ENCODE data around the gene MICU1.
A peak's percentile ranks its signal among the peaks of the same experiment; 100 is the strongest.
"Not testable (repeated sequence)": the region's sequence is repeated elsewhere in the genome, so short reads cannot be mapped to it uniquely, and the experiment has no call there.

Gene MICU1

DNA sequence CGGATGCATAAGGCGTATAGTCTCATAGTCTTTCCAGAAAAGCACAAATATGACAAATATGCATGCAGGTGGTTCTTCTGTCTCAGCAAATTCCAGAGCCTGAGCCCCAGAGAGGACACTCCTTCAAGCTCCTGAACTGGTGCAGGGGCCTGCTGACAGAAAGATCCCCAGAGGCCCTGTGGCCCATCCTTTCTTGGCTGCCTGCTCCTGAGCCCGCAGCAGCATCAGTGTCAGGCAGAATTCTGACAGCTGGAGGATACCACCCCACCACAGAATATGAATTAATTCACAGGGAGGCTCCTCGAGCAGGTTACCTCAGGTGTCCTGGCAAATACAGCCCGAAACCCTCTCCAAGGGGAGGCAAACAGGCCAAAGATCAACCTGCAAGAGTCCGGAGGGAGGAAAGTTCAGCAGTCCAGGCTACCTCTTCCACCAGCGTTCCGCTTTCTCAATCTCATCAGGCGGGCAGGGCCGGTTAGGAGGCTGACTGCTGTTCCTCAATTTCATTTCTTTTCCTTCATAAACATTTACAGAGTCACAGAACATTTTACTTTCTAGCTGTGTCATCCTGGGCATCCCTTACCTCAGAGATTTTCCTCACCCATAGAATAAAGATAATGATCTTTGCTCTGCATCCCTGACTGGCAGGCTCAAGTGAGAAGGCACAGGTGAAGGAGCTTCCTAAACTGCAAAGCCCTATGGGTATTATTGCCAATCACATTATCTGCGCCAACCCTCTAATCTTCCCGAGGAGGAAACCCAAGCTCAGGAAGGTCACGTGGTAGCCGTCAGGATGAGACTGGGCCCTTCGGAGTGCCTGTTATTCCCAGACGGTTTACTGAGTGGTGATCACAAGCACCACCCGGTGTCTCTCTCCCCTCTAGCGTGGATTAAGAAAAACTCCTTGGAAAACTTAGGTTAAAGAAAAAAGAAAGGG lies 272.6 kb downstream of the MICU1 start:
- Histone ChIP-seq H3K4me1 (ENCODE audit: control insufficient read depth, low read depth, low read length) (peaks cover 10% of the 10 kb centered on the region), H3K36me3 (ENCODE audit: control insufficient read depth, low read depth, low read length) (peaks cover 8% of the 10 kb centered on the region), H3K9me3 (ENCODE audit: control insufficient read depth, low read depth, low read length) (no peaks in the 10 kb centered on the region), H3K4me3 (ENCODE audit: low read length) (peak overlapping the region; percentile 100), H3K27ac (ENCODE audit: low read length) (no peak overlapping the region), H3K9ac (ENCODE audit: low read length) (peak overlapping the region; percentile 99), H3K27me3 (ENCODE audit: control insufficient read depth, insufficient read depth, low read length) (no peaks in the 10 kb centered on the region)

DNA sequence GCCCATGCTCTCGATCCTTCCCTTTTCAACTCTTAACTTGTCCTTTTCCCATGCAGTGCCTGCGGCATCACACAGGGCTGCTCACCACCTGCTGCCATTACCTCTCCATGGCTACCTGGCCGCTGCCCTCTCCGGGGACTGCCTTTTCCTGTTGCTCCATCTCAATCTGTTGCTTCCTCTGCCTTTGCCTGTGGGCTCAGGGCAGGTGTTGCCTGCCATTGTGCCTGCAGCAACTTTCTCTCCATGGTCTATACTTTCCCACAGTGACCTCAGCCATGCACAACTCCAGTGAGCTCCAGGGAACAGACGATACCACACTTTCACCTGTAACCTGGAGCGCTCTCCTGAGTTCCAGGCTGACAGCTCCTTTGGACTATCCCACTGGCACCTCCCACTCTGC lies 274.4 kb downstream of the MICU1 start:
- no peak overlapping the region for H3K4me3 ChIP-seq (ENCODE audit: low read length)
- H3K9ac ChIP-seq (ENCODE audit: low read length): no peak overlapping the region
- no peak overlapping the region for H3K27ac ChIP-seq (ENCODE audit: low read length)
- peaks cover 8% of the 10 kb centered on the region for H3K36me3 ChIP-seq (ENCODE audit: control insufficient read depth, low read depth, low read length)
- no peaks in the 10 kb centered on the region for H3K27me3 ChIP-seq (ENCODE audit: control insufficient read depth, insufficient read depth, low read length)
- H3K9me3 ChIP-seq (ENCODE audit: control insufficient read depth, low read depth, low read length): no peaks in the 10 kb centered on the region
- H3K4me1 ChIP-seq (ENCODE audit: control insufficient read depth, low read depth, low read length): peaks cover 10% of the 10 kb centered on the region

DNA sequence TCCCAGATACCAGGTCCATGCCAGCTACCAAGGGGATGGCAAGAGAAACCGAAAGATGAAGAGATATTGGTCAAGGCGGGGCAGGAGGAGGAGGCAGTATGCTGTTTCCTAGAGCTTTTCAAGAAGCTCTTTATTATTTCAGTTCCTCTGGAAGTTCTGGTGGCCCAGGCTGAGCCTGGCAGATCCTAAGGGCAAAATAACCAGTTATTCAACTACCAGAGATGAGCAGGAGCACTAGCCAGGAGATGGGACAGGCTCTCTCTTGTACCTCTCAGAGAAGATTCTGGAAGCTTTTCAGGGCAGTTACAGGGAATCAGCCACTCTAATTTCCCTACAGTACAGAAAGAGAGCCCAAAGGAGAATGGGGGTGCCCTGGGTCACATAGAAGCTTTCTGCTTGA lies 276.4 kb downstream of the MICU1 start:
- H3K4me3 ChIP-seq (ENCODE audit: low read length): no peak overlapping the region
- no peak overlapping the region for H3K27ac ChIP-seq (ENCODE audit: low read length)
- no peak overlapping the region for H3K9ac ChIP-seq (ENCODE audit: low read length)
- no peaks in the 10 kb centered on the region for H3K9me3 ChIP-seq (ENCODE audit: control insufficient read depth, low read depth, low read length)
- H3K36me3 ChIP-seq (ENCODE audit: control insufficient read depth, low read depth, low read length): peaks cover 8% of the 10 kb centered on the region
- H3K4me1 ChIP-seq (ENCODE audit: control insufficient read depth, low read depth, low read length): peaks cover 5% of the 10 kb centered on the region
- H3K27me3 ChIP-seq (ENCODE audit: control insufficient read depth, insufficient read depth, low read length): no peaks in the 10 kb centered on the region

DNA sequence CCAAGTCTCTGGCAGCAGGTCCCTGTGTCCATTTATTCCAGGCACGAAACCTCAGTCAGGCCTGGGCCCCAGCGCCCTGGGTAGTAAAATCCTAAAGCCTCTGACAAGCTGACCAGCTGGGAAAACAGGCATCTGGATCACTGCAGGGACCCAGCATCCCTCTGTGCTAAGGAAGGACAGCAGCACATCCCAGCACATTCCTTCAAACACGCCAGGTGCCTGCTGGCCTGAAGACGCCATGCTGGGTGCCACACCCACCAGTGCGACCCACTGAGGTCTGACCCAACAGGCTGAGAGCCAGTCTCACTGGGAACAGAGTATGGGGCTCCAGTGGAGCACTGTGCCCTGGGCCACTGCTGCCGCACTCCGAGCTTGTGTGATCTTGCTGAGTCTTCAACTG lies 277.6 kb downstream of the MICU1 start:
- peaks cover 11% of the 10 kb centered on the region for H3K36me3 ChIP-seq (ENCODE audit: control insufficient read depth, low read depth, low read length)
- H3K4me1 ChIP-seq (ENCODE audit: control insufficient read depth, low read depth, low read length): peaks cover 2% of the 10 kb centered on the region
- H3K27ac ChIP-seq (ENCODE audit: low read length): no peak overlapping the region
- H3K4me3 ChIP-seq (ENCODE audit: low read length): no peak overlapping the region
- H3K27me3 ChIP-seq (ENCODE audit: control insufficient read depth, insufficient read depth, low read length): no peaks in the 10 kb centered on the region
- no peaks in the 10 kb centered on the region for H3K9me3 ChIP-seq (ENCODE audit: control insufficient read depth, low read depth, low read length)
- no peak overlapping the region for H3K9ac ChIP-seq (ENCODE audit: low read length)

DNA sequence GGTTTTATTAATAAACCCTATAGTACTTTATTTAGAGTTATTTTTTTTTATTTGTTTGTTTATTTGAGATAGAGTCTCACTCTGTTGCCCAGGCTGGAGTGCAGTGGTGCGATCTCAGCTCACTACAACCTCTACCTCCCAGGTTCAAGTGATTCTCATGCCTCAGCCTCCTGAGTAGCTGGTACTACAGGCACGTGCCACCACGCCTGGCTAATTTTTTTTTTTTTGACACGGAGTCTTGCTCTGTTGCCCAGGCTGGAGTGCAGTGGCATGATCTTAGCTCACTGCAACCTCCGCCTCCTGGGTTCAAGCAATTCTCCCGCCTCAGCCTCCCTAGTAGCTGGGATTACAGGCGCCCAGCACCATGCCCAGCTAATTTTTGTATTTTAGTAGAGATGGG lies 279.8 kb downstream of the MICU1 start:
- not testable (repeated sequence) for H3K9ac ChIP-seq (ENCODE audit: low read length); H3K4me1 ChIP-seq (ENCODE audit: control insufficient read depth, low read depth, low read length); H3K27me3 ChIP-seq (ENCODE audit: control insufficient read depth, insufficient read depth, low read length); H3K27ac ChIP-seq (ENCODE audit: low read length); H3K9me3 ChIP-seq (ENCODE audit: control insufficient read depth, low read depth, low read length); H3K4me3 ChIP-seq (ENCODE audit: low read length)
- H3K36me3 ChIP-seq (ENCODE audit: control insufficient read depth, low read depth, low read length): peaks cover 19% of the 10 kb centered on the region

DNA sequence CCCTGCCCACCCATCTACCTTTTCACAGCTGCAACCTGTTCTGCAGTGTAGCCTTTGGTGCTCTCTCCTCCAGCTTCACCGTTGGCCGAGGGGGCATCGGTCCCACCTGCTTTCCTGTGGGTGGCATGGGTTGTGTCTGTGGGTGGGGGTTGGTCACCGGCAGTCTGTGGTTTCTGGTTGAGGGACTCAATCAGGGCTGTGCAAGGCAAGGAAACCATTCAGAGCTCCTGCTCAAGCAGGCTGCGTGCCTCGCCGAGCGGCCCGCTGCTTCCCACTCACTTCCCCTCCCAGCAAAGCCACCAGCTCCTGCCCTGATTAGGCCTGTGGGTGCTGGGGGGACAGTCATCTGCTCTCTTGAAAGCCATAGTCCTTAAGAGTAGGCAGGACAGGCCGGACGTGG lies 280.9 kb downstream of the MICU1 start:
- H3K9me3 ChIP-seq (ENCODE audit: control insufficient read depth, low read depth, low read length): no peaks in the 10 kb centered on the region
- no peaks in the 10 kb centered on the region for H3K4me1 ChIP-seq (ENCODE audit: control insufficient read depth, low read depth, low read length)
- peaks cover 22% of the 10 kb centered on the region for H3K36me3 ChIP-seq (ENCODE audit: control insufficient read depth, low read depth, low read length)
- no peaks in the 10 kb centered on the region for H3K27me3 ChIP-seq (ENCODE audit: control insufficient read depth, insufficient read depth, low read length)
- no peak overlapping the region for H3K4me3 ChIP-seq (ENCODE audit: low read length)
- H3K27ac ChIP-seq (ENCODE audit: low read length): no peak overlapping the region
- H3K9ac ChIP-seq (ENCODE audit: low read length): no peak overlapping the region

DNA sequence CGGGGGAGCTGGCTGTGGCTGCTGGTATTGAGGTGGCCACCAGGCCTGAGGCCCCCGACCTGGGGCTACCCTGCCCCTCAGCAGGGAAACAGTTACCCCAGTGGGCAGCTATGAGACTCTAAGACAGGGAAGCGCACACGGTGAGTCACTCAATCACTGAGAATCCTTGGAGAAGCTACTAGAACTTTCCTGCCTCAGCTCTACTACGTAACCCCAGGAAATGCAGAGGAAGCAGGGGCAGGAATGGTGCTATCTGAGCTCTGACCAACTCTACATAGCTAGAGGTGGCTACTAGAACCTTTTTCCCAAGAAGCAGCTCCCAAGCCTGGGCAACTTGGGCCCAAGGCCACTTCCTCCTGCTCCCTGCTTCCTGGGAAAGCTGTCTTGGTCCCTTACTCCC lies 283.0 kb downstream of the MICU1 start:
- Histone ChIP-seq H3K4me1 (ENCODE audit: control insufficient read depth, low read depth, low read length) (no peaks in the 10 kb centered on the region), H3K27me3 (ENCODE audit: control insufficient read depth, insufficient read depth, low read length) (no peaks in the 10 kb centered on the region), H3K36me3 (ENCODE audit: control insufficient read depth, low read depth, low read length) (peaks cover 28% of the 10 kb centered on the region), H3K4me3 (ENCODE audit: low read length) (no peak overlapping the region), H3K9ac (ENCODE audit: low read length) (no peak overlapping the region), H3K9me3 (ENCODE audit: control insufficient read depth, low read depth, low read length) (no peaks in the 10 kb centered on the region), H3K27ac (ENCODE audit: low read length) (no peak overlapping the region)

DNA sequence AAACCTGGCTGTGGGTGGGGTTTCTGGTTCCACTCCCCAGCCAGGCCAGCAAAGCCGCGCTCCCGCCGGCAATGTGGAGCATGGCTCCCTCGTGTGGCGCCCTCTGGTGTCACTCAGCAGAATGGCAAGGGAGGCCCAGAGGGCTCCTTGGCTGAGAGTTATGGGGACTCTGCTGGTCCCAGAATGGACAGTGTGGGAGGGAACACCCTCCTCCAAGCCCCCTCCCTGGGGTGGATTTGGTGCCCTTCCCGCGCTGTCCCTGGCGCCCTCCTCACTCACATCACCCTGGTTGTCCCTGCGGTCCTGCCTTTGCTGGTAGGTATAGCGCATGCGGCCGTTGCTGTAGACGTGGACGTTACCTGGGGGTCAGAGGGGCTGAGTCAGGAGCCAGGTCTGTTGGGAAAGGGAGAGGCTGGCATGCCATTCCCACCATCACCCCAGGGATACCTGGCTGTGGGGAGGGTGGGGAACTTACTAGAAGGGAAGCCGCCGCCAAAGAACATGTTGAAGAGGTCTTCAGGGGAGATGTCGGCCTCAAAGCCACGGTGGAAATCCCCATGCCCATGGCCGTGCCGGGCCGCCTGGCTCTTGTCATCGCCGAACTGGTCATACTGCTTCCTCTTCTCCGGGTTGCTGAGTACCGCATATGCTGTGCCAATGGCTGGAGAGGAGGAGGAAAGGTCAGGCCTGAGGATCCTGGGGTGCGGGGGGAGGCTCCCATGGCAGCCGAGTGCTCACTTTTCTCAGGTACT lies 285.2 kb downstream of the MICU1 start:
- Histone ChIP-seq H3K27ac (ENCODE audit: low read length) (no peak overlapping the region), H3K4me3 (ENCODE audit: low read length) (no peak overlapping the region), H3K9me3 (ENCODE audit: control insufficient read depth, low read depth, low read length) (no peaks in the 10 kb centered on the region), H3K9ac (ENCODE audit: low read length) (no peak overlapping the region), H3K4me1 (ENCODE audit: control insufficient read depth, low read depth, low read length) (no peaks in the 10 kb centered on the region), H3K27me3 (ENCODE audit: control insufficient read depth, insufficient read depth, low read length) (no peaks in the 10 kb centered on the region), H3K36me3 (ENCODE audit: control insufficient read depth, low read depth, low read length) (peaks cover 46% of the 10 kb centered on the region)

DNA sequence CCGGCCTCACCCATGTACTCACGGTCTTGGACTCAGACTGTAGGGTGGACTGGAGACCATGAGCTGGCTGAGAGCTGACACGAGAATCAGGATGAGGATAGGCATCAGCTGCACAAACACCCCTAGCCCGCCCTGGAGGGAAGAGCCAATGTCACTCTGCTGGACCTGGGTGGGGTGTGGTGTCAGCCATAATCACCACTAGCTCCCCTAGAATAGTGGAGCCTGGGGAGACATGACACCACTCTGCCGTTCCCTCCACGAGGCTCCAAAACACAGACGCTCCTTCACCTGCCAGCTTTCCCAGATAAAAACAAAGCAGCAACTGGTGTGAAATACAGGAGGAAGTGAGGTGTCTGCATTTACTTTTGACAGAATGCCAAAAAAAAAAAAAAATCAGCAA lies 287.7 kb downstream of the MICU1 start:
- Histone ChIP-seq H3K36me3 (ENCODE audit: control insufficient read depth, low read depth, low read length) (peaks cover 49% of the 10 kb centered on the region), H3K4me3 (ENCODE audit: low read length) (no peak overlapping the region), H3K9ac (ENCODE audit: low read length) (no peak overlapping the region), H3K27me3 (ENCODE audit: control insufficient read depth, insufficient read depth, low read length) (no peaks in the 10 kb centered on the region), H3K27ac (ENCODE audit: low read length) (no peak overlapping the region), H3K4me1 (ENCODE audit: control insufficient read depth, low read depth, low read length) (peaks cover 13% of the 10 kb centered on the region), H3K9me3 (ENCODE audit: control insufficient read depth, low read depth, low read length) (no peaks in the 10 kb centered on the region)

DNA sequence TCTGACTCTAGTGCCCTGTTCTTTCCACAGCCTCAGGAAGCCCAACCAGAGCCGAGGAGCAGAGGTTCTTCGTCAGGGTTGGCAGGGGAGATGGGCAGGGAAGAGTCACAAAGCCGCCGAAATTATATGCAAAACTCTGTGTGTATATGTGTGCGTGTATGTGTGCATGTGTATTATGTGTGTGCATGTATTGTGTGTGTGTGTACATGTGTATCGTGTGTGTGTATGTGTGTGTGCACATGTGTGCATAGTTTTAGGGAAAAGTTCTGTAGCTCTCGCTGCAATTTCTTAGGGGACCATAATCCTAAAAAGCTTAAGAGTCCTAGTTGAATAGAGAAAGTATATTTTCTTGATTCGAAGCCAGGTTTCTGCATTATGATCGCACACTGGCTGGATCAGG lies 288.2 kb downstream of the MICU1 start:
- no peak overlapping the region for H3K4me3 ChIP-seq (ENCODE audit: low read length)
- H3K4me1 ChIP-seq (ENCODE audit: control insufficient read depth, low read depth, low read length): peaks cover 18% of the 10 kb centered on the region
- H3K27me3 ChIP-seq (ENCODE audit: control insufficient read depth, insufficient read depth, low read length): no peaks in the 10 kb centered on the region
- H3K27ac ChIP-seq (ENCODE audit: low read length): no peak overlapping the region
- no peak overlapping the region for H3K9ac ChIP-seq (ENCODE audit: low read length)
- H3K9me3 ChIP-seq (ENCODE audit: control insufficient read depth, low read depth, low read length): no peaks in the 10 kb centered on the region
- H3K36me3 ChIP-seq (ENCODE audit: control insufficient read depth, low read depth, low read length): peaks cover 49% of the 10 kb centered on the region

DNA sequence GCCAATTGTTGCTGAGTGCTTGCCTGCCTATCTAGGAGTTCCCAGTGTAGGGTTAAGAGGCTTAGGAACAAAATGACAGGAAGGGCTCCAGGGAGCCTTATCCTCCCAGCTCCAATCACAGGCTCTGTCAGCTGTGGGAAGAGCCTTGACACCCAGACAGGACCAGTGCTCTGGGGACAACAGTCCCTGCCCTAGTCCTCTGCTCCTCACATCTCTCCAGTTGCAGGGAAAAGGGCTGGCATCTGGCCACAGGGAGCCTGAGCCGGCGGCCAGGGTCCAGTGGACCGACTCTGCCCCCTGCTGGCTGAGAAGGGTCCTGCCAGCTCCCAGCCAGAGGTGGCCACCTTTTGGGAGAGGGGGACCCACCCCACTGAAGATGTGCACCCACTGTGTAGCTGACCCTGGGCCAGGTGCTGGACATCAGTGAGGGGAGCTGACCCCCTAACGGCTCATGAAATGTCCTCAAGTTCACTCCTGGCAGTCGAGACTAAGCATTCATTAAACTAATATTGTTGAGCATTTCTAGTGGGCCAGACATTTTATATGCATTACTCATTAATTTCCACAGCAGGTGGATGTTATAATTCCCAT lies 288.7 kb downstream of the MICU1 start:
- Histone ChIP-seq H3K4me3 (ENCODE audit: low read length) (no peak overlapping the region), H3K36me3 (ENCODE audit: control insufficient read depth, low read depth, low read length) (peaks cover 43% of the 10 kb centered on the region), H3K9ac (ENCODE audit: low read length) (no peak overlapping the region), H3K27me3 (ENCODE audit: control insufficient read depth, insufficient read depth, low read length) (no peaks in the 10 kb centered on the region), H3K4me1 (ENCODE audit: control insufficient read depth, low read depth, low read length) (peaks cover 22% of the 10 kb centered on the region), H3K9me3 (ENCODE audit: control insufficient read depth, low read depth, low read length) (no peaks in the 10 kb centered on the region), H3K27ac (ENCODE audit: low read length) (no peak overlapping the region)

All from iPS-18a (cell line).